Stimulated activated CD8-positive, alpha-beta memory T cell treated with anti-CD3 and anti-CD28 coated beads, Interleukin-4, amount 100 ng/mL, for 24 hours (primary cell): ENCODE data around the gene INAFM1.
A peak's percentile ranks its signal among the peaks of the same experiment; 100 is the strongest.

Experiments
- DNase-seq: peaks from one replicate; pipeline ENCODE4 v3.0.0-alpha.2; 2020; ENCODE audit warnings: low read depth

Gene INAFM1

GRCh38 chr19:47274071-47274890 is at the start of gene INAFM1:
INAFM1 (plus strand) TSS chr19:47274885; CDS start chr19:47274920, 35 bp downstream.
- DNase-seq = peak; percentile 99

- DNase-seq = peak; percentile 72
Measured at GRCh38 chr19:47225746-47226425, 48.8 kb upstream of the INAFM1 start.

DNA sequence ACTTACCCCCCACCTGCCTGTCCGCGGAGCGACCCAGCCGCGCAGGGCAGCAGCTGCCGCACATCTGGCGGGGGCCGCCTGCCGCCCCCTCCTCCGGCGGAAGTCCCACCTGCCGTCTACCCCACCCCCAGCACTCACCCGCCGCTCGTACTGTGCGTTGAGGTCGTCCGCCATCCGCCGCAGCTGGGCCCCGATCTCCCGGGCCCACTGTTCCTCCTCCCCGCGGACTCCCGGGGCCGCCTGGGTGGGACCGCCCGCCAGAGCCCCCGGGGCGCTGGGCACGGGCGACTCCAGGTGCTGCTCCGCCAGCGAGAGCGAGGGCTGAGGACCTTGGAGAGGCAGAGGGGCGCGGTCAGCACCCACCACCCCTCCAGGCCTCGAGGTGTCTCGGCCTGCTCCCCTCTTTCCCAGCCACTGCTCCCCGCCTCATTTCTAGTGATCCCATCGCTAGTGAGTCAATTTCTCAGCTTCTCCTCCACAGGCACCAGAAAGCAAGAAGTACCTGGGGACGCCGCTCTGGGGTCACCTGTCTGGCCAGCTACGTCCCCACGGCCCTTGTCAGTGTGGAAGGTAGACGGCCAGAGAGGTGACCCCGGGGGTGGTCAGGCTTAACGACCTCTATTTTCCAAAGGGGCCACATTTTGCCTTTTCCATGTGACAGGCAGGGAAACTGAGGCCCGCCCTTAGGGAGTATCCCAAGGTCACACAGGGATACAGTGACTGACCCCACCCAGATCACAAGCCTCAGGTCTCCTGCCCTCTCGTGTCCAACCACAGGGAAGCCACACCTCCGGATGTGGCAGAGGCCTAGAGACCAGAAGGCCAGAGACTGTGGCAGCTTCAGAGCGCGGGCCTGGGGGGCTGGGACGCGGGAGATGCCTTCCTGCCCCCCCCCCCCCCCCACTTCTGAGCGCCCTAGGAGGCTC is 48.0 kb upstream of the INAFM1 start:
- peak; percentile 41 for DNase-seq

- DNase-seq = peak; percentile 30
Measured at GRCh38 chr19:47227352-47228167, 47.1 kb upstream of the INAFM1 start.

GRCh38 chr19:47228168-47228936 is 46.3 kb upstream of the INAFM1 start:
- no peak for DNase-seq

GRCh38 chr19:47228937-47229675 is 45.6 kb upstream of the INAFM1 start:
- DNase-seq = no peak

DNA sequence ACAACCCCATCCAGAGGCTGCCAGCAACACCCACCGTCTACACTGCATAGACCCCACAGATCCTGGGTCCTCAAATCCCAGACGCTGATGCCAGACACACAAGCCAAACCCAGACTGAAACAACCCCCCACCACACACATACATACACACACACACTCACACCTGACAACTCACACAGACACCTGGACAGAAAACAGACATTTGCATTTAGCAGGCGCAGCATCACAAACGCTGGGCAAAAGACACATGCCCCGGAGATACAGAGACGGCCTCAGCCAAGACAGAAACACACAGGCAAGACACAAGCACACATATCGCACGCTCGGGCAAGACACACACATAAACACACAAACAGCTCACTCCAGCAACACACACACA is 45.0 kb upstream of the INAFM1 start:
- no peak for DNase-seq

DNA sequence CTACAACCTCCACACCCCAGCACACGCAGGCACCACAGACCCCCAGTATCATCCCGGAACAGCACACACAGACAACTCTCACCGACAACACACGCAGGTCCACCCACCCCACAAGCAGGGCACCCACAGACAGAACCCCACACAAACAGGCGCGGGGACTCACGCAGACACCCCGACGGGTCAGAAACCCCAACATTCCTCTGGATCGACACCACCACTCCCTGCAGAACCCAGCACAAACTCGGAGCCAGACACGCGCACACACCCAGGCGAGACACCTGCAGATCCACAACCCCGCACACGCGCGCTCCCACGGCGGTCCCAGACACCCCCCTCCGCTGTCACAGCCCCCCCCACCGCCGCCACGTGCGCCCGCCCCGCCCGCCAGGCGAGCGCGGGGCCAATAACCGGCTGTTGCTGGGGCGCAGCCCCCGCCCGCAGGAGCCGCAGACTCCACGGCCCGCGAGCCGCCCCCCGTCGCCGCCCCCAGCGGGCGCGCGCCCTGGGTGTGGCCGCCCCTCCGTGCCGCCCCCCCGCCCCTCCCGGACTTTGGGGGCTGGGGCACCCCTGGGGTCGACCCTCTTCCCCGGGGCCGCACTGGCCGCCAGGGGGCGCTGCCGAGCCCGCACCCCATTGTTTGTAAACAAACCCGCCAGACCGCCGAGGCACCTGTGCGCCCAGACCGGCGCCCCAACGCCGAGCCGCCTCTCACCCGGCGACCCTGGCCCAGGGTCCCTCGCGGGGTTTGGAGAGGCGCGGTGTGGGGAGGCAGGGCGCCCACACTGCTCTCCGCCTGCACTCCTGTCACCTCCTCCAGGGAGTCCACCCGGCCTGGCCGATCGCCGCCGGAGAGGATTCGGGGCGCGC is 44.4 kb upstream of the INAFM1 start:
- peak; percentile 74 for DNase-seq

- no peak for DNase-seq
Measured at GRCh38 chr19:47230921-47231214, 43.8 kb upstream of the INAFM1 start, which contains the start of gene BBC3. BBC3 (minus strand) TSS chr19:47231199; CDS start chr19:47228431, 2,768 bp downstream.

GRCh38 chr19:47231215-47232054 is 43.2 kb upstream of the INAFM1 start:
- peak; percentile 85 for DNase-seq

- DNase-seq = no peak
Measured at GRCh38 chr19:47232422-47233211, 42.1 kb upstream of the INAFM1 start.

DNA sequence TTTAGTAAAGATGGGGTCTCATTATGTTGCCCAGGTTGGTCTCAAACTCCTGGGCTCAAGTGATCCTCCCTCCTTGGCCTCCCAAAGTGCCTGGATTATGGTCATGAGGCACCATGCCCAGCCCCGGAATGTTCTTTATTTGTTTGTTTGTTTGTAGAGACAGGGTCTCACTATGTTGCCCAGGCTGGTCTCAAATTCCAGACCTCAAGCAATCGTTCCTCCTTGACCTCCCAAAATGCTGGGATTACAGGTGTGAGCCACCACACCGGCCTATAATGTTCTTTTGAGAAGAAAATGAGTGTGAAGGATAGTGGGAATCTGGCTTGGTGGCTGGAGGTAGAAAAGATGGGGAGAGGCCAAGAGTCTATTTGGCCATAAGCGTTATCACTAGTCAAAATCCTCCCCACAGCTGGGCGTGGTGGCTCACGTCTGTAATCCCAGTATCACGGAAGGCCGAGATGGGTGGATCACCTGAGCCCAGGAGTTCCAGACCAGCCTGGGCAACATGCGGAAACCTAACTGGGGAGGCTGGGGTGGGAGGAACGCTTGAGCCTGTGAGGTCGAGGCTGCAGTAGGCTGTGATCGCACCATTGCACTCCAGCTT is 38.5 kb upstream of the INAFM1 start:
- DNase-seq = no peak

GRCh38 chr19:47239152-47239551 is 35.5 kb upstream of the INAFM1 start:
- DNase-seq = no peak

- no peak for DNase-seq
Measured at GRCh38 chr19:47239610-47240296, 34.9 kb upstream of the INAFM1 start.

GRCh38 chr19:47240556-47240955 is 34.1 kb upstream of the INAFM1 start:
- no peak for DNase-seq
